Pulmonary artery endothelial cell (primary cell): Measurements from ENCODE around the gene SHFL. TPM values are rescaled to one million over a fixed set of nuclear protein-coding genes. Genes with fewer than 3 reads are reported as not detected.

Source experiments
- DNase-seq: peaks from one replicate; pipeline ENCODE4 v3.0.0-alpha.2; 2011; ENCODE audit warnings: low read depth, low spot score
- total RNA-seq: library from RNA; depleted of rRNA; stranded (reverse); fragments of >200 nt; gene quantifications from 2 replicates; pipeline ENCODE4 v1.2.3, GENCODE V29; 2014

Gene SHFL
- total RNA-seq, 1 donor from 2014 or later = 22.9 TPM

GRCh38 chr19:10132905-10133304, 46.8 kb downstream of the SHFL start:
- no peak for DNase-seq

DNA sequence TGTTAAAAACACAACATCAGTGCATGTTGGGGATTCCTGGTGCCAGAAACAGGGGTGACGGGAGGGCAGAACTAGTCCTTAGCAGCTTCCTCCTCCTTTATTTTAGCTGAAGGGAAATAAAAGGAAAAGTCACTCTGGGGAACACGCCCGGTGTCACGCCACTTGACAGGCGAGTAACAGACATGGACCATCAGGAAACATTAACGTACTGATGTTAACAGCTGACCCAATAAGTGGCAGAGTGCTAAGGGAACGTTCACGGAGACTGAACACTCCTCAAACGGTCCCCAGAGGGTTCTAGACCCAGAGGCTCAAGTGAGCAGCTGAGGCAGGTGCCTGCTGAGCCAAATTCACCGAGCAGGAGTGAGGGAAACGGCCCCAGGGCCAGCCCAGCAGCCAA, 47.5 kb downstream of the SHFL start:
- no peak for DNase-seq

- DNase-seq = no peak
Measured at GRCh38 chr19:10134040-10134439, 47.9 kb downstream of the SHFL start.

GRCh38 chr19:10135551-10136334, 49.6 kb downstream of the SHFL start:
- no peak for DNase-seq

GRCh38 chr19:10136936-10137335, 50.8 kb downstream of the SHFL start:
- no peak for DNase-seq

DNA sequence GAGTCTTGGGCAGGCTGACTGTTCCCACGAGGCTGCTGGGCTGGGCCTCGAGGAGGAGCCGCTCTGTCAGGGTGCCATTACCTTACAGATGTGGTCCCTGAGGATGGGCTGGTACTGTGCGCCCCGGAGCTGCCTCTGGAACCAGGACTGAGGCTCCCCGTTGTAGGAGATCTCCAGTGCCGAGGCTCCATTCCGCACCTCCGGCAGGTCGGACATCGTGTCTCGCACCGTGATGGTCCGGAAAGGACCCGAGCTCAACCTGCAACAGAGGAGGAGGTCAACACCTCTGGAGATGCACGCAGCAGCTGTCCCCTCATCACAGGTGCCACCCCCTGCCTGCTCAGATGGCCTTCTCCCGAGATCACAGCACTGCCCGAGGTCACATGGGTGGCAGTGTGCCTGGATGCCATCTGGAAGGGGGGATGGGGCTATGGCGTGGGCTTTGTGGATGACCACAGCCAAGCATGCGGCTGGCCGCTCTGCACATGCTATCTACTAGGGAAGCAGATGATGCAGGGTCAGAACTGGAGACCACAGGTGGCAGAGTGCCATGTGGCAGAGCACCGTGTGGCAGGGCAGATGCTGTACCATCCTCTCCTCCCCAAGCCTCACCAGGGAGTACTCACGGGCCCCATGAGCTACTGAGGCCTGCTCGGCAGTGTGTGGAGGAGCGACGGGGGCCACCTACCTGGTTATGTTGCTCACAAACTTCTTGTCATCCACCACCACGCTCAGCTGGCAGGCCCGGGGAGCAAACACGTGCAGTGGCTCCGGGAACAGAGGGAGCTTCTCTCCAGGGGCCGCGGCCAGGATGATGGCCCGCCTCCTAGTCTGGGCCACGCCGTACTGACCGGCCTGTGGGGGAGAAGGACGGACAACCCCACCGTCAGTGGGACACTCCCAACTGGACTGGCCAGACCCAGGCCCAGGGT, 51.9 kb downstream of the SHFL start:
- no peak for DNase-seq

DNA sequence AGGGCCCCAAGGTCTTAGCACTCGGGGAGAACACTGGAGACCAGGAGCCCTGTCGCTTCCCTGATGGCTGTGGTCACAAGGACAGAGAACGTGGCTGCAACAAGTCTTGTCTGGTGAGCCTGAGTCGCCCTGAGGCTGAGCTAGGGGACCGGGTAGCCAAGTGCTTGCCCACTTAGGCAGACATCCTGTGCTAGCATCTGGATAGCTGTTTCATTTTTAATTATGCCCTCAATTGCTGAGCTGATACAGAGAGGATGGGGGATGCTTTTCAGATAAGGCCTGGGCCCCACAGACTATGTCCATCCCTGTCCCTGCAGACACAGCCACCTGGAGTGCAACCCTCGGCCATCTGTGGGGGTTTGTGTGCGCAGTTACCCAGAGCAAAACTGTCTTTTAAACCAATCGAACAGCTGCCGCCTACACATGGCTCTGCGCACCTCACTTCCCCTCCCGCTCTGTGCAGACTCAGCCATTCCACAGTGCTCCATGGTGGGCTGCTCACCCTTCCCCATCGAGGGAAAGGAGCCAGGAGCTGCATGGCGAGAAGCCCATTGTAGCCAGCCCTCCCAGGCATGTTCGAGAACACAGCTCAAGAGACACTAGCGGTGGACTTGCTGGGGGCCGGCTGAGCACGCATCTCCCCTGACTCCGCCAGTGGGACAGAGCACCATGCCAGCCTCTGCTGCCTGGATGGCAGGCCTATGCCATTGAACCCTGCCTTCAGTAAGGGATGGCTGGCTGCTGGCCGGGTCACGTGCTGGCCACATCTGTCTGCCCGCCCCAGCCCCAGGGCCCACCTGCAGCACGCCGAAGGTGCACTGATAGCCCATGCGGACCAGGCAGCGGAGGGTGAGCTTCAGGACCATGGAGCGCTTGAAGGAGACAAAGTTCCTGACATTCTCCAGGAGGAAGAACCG, 53.0 kb downstream of the SHFL start:
- no peak for DNase-seq

GRCh38 chr19:10139952-10140351, 53.8 kb downstream of the SHFL start:
- DNase-seq = no peak

DNA sequence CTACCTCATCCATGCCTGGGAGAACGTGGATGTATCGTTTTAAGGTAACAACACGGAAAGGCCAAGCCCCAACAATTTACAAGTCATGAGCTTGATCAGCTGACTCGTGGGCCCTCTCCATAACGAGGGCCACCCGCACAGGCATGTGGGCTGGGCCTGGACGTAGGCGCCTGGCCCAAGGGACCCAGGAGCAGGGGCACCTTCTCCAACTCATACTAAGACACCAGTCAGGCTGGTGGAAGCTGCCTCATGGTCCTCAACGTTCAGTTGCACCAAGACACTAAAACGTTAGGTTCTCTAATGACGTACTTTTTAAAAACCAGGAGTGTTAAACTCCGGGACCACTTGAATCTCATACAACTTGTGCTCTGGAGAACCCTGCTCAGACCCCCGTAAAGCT, 55.4 kb downstream of the SHFL start:
- DNase-seq = no peak

DNA sequence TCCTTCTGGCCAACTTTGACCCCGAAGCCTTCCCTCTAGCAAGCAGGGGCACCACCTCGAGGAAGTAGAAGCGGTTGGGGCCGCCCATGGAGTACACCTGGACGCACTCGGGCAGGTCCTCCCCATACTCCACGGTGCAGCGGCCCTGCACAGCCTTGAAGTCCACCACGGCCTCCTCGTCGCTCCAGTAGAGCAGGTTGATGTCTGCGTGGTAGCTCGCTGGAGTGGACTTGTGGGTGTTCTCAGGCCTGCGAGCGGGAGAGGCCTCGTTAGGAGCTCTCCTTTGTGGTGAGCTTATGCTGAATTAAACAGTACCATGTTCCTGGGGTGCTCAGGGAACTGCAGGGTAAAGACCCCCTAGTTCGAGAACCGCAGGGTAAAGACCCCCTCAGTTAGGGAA, 55.9 kb downstream of the SHFL start:
- DNase-seq = no peak

Other genes with a start within 250 kb of the SHFL start
- 0.40 and 0.71 TPM in 2 replicates for gene OLFM2, start 149.8 kb upstream of the SHFL start, total RNA-seq
- not detected in 2 replicates for gene COL5A3, start 75.8 kb upstream of the SHFL start, total RNA-seq
- not detected in 2 replicates for gene RDH8, start 72.8 kb upstream of the SHFL start, total RNA-seq
- gene ANGPTL6, start 16.4 kb downstream of the SHFL start, total RNA-seq = 0.20 and 0.28 TPM in 2 replicates
- 41.2 and 51.6 TPM in 2 replicates for gene PPAN, start 20.0 kb downstream of the SHFL start, total RNA-seq
- gene P2RY11, start 25.4 kb downstream of the SHFL start, total RNA-seq = 2.2 and 4.0 TPM in 2 replicates
- gene EIF3G, start 33.6 kb downstream of the SHFL start, total RNA-seq = 335 and 417 TPM in 2 replicates
- gene DNMT1, start 108.6 kb downstream of the SHFL start, total RNA-seq = 39.4 and 61.7 TPM in 2 replicates
- 0.25 and 0.46 TPM in 2 replicates for gene S1PR2, start 145.0 kb downstream of the SHFL start, total RNA-seq
- gene MRPL4, start 165.9 kb downstream of the SHFL start, total RNA-seq = 32.6 and 35.9 TPM in 2 replicates
- gene ICAM1, start 184.8 kb downstream of the SHFL start, total RNA-seq = 20.1 and 42.0 TPM in 2 replicates
- 0.40 and 0.95 TPM in 2 replicates for gene ICAM4, start 200.6 kb downstream of the SHFL start, total RNA-seq
- 0.13 and 0.25 TPM in 2 replicates for gene ICAM5, start 203.6 kb downstream of the SHFL start, total RNA-seq
- gene ZGLP1, start 223.5 kb downstream of the SHFL start, total RNA-seq = 0.26 and 0.56 TPM in 2 replicates
- gene FDX2, start 229.7 kb downstream of the SHFL start, total RNA-seq = 21.8 and 25.8 TPM in 2 replicates
- 10.3 and 13.8 TPM in 2 replicates for gene RAVER1, start 247.2 kb downstream of the SHFL start, total RNA-seq